Thoracic aorta (tissue), 2 donors: ENCODE results near the gene COTL1. TPM values are rescaled to one million over a fixed set of nuclear protein-coding genes. Genes with fewer than 3 reads are reported as not detected.
A peak's percentile ranks its signal among the peaks of the same experiment; 100 is the strongest.

Experiments used
- ATAC-seq: fragments of 150-250 bp; one replicate; pipeline ENCODE4 v1.8.0; 2017; ENCODE audit warnings: low read depth; ENCODE audit not compliant: insufficient number of reproducible peaks, low FRiP score
- DNase-seq: peaks from one replicate; pipeline ENCODE4 v3.0.0-alpha.2; 2020; ENCODE audit warnings: low spot score
- H3K27ac ChIP-seq, 2 donors: fragments of 200-600 bp; sonication (generic); 1 replicate in 1 of 2; 2 replicates in 1 of 2; pipeline ENCODE4 v1.5.1; 2016; ENCODE audit warnings: mild to moderate bottlenecking in 2 of 2, moderate library complexity in 2 of 2
- H3K27me3 ChIP-seq: fragments of 200-600 bp; sonication (generic); replicated peaks from 2 replicates; pipeline ENCODE4 v1.6.0; 2016; ENCODE audit warnings: mild to moderate bottlenecking; ENCODE audit not compliant: insufficient read depth
- H3K36me3 ChIP-seq: fragments of 200-600 bp; sonication (generic); one replicate; pipeline ENCODE4 v1.5.1; 2016
- H3K4me1 ChIP-seq, 2 donors: fragments of 200-600 bp; sonication (generic); 1 replicate in 1 of 2; 2 replicates in 1 of 2; pipeline versions ENCODE4 v1.5.1 to v1.6.0; 2016; ENCODE audit warnings: low read depth in 2 of 2, mild to moderate bottlenecking in 1 of 2; ENCODE audit not compliant: control insufficient read depth in 1 of 2
- H3K4me3 ChIP-seq: fragments of 200-600 bp; sonication (generic); 2 replicates; pipeline ENCODE4 v1.5.1; 2016; ENCODE audit warnings: mild to moderate bottlenecking
- H3K9me3 ChIP-seq: fragments of 200-600 bp; sonication (generic); 2 replicates; pipeline ENCODE4 v1.5.1; 2016
- total RNA-seq, 2 donors: library from RNA; depleted of rRNA; stranded (reverse); fragments of >200 nt; gene quantifications; one replicate each; pipeline versions ENCODE4 v1.1.0 to v1.2.3, GENCODE V29; 2016
- TF ChIP-seq, protein P1 (sequence below): fragments of 200-600 bp; sonication (generic); IDR thresholded peaks from one replicate; pipeline ENCODE4 v1.5.1; 2019; ENCODE audit warnings: antibody characterized with exemption

Gene COTL1
- total RNA-seq, 2 donors from 2014 or later = 32.0 to 46.8 TPM

- no peaks in the 10 kb centered on the region for H3K9me3 ChIP-seq
- DNase-seq = no peak
- H3K4me1 ChIP-seq = peaks cover 0 to 2% of the 10 kb centered on the region in 2 donors
These were observed 25.2 kb downstream of the COTL1 start for GRCh38 chr16:84592718-84593117.

DNA sequence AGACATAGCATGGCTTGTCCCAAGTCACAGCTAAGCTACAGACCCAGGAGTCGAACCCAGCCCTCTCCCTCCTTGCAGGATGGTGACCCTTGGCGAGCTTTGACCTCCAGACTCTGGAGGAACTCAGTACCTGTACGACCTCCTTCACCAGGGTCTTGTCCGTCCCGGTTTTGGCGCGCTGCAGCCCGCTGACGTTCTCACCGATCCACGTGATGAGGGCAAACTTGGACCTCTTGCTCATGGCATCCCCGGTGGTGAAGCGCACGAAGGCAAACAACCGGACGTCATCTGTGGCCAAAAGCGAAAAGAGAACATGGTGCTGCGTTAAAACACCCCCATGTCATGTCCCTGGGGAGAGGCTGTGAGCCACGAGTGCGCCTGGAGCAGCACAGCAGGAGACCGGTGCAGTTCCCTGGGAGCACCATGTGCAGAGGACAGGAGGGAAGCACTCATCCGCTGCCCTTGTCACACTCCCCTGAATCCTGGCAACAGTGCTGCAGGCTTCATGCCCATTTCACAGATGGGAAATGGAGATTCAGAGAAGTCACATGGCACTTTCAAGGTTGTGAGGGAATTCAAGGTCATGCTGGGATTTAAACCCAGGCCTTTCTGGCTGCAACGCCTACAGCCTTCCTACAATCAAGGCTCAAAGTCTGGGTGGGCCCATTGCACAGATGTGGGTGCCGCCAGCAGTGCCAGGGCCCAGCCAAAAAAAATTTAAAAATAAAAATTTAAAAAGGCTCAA, 27.7 kb downstream of the COTL1 start:
- TF ChIP-seq, protein P1, sequence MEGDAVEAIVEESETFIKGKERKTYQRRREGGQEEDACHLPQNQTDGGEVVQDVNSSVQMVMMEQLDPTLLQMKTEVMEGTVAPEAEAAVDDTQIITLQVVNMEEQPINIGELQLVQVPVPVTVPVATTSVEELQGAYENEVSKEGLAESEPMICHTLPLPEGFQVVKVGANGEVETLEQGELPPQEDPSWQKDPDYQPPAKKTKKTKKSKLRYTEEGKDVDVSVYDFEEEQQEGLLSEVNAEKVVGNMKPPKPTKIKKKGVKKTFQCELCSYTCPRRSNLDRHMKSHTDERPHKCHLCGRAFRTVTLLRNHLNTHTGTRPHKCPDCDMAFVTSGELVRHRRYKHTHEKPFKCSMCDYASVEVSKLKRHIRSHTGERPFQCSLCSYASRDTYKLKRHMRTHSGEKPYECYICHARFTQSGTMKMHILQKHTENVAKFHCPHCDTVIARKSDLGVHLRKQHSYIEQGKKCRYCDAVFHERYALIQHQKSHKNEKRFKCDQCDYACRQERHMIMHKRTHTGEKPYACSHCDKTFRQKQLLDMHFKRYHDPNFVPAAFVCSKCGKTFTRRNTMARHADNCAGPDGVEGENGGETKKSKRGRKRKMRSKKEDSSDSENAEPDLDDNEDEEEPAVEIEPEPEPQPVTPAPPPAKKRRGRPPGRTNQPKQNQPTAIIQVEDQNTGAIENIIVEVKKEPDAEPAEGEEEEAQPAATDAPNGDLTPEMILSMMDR = no peak
- Histone ChIP-seq H3K36me3 (no peaks in the 10 kb centered on the region), H3K27ac (no peak overlapping the region), H3K4me3 (no peak overlapping the region), H3K9me3 (no peaks in the 10 kb centered on the region), H3K4me1 (peaks cover 13 to 20% of the 10 kb centered on the region in 2 donors), H3K27me3 (no peaks in the 10 kb centered on the region)
- ATAC-seq (no peak), DNase-seq (no peak)

More at GRCh38 chr16:84592718-84593117, 25.2 kb downstream of the COTL1 start:
- TF ChIP-seq, protein P1 = no peak
- Histone ChIP-seq H3K36me3 (no peaks in the 10 kb centered on the region), H3K4me3 (no peak overlapping the region), H3K27me3 (no peaks in the 10 kb centered on the region), H3K27ac (no peak overlapping the region)
- ATAC-seq = no peak

DNA sequence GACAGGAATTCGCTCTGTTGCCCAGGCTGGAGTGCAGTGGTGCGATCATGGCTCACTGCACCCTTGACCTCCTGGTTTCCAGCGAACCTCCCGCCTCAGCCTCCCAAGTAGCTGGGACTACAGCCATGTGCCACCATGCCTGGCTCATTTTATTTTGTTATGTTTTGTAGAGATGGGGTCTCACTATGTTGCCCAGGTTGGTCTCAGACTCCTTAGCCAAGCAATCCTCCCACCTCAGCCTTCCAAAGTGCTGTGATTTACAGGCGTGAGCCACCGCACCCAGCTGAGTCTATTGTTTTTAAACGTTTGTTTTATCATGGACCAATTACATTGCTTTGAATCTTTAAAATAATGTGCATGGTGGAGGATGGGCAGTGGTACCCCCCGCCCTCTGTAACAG, 28.9 kb downstream of the COTL1 start:
- Histone ChIP-seq H3K9me3 (no peaks in the 10 kb centered on the region), H3K36me3 (no peaks in the 10 kb centered on the region), H3K4me3 (no peak overlapping the region), H3K27ac (no peak overlapping the region), H3K27me3 (no peaks in the 10 kb centered on the region), H3K4me1 (peaks cover 13 to 28% of the 10 kb centered on the region in 2 donors)
- TF ChIP-seq, protein P1 = no peak
- no peak for DNase-seq
- no peak for ATAC-seq

- no peak for ATAC-seq
These were observed 32.0 kb downstream of the COTL1 start for GRCh38 chr16:84585886-84586285.

DNA sequence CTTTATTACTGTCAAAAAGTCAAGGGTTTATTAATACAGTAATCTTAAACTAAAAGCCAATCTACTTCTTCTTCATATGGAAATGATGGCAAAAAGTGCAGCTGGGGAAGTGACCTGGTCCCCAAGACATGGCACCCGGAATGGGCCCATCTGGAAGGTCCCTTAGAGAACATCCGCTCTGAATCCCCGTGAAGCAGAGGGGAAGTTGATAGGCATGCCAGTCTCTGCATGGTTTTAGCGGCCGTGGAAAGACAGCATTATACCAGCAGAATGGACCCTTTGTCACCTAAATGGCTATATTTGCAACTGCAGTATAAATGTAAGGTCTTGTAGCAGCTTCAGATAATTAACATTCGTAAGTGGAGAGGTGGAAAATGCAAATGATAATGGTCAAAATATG, 32.4 kb downstream of the COTL1 start:
- Histone ChIP-seq H3K27me3 (no peaks in the 10 kb centered on the region), H3K27ac (no peak overlapping the region), H3K4me3 (no peak overlapping the region), H3K9me3 (no peaks in the 10 kb centered on the region), H3K36me3 (no peaks in the 10 kb centered on the region), H3K4me1 (peaks cover 13 to 37% of the 10 kb centered on the region in 2 donors)
- TF ChIP-seq, protein P1 = no peak
- ATAC-seq (no peak), DNase-seq (no peak)

More at GRCh38 chr16:84585886-84586285, 32.0 kb downstream of the COTL1 start:
- Histone ChIP-seq H3K4me3 (no peak overlapping the region), H3K36me3 (no peaks in the 10 kb centered on the region), H3K27me3 (no peaks in the 10 kb centered on the region), H3K4me1 (peaks cover 13 to 37% of the 10 kb centered on the region in 2 donors), H3K9me3 (no peaks in the 10 kb centered on the region), H3K27ac (peak overlapping the region in 1 of 2 donors; percentile 50)
- no peak for DNase-seq
- TF ChIP-seq, protein P1 = no peak
